CD4-positive, alpha-beta T cell treated with Interleukin-21 for 1 hour (primary cell): ENCODE data around the gene NPM1.

Source experiments
- DNase-seq: peaks from one replicate; pipeline ENCODE4 v3.0.0-alpha.2; 2020

NPM1 gene

DNA sequence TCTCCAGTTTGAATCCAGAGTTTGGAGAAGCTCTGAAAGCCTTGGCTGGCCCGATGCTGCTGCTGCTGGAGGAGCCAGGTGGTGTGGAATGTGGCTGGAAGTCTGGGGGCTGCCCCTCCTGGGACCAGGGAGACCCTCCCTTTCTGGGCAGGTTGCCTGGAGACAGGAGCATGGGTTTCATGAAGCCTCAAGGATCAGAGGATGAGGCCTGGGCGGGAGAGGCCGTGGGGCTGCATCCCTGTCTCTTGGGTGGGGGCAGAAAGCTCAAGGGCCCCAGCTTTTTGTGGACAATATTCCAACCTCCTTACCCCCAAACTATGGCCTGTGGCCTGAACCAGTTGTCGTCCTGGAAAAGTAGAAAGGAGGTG, 41.9 kb downstream of the NPM1 start:
- DNase-seq = no peak

- no peak for DNase-seq
Measured at GRCh38 chr5:171431251-171431777, 43.7 kb downstream of the NPM1 start.

DNA sequence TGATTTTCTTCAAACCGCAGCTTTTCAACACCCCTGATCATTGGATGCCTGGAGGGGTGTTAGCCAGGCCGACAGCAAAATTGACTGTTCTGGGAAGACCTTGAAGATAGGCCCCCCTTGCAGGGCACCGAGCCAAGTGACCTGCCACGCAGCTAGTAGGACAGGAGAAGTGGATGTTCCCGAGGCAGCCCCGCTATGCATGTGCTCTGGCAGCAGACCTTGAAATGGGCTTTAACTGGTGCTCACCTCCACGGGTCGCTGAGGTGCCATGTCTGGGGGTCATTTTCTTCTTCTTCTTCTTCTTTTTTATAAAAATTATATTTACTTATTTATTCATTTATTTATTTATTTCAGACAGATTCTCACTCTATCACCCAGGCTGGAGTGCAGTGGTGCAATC, 44.4 kb downstream of the NPM1 start:
- DNase-seq = no peak

DNA sequence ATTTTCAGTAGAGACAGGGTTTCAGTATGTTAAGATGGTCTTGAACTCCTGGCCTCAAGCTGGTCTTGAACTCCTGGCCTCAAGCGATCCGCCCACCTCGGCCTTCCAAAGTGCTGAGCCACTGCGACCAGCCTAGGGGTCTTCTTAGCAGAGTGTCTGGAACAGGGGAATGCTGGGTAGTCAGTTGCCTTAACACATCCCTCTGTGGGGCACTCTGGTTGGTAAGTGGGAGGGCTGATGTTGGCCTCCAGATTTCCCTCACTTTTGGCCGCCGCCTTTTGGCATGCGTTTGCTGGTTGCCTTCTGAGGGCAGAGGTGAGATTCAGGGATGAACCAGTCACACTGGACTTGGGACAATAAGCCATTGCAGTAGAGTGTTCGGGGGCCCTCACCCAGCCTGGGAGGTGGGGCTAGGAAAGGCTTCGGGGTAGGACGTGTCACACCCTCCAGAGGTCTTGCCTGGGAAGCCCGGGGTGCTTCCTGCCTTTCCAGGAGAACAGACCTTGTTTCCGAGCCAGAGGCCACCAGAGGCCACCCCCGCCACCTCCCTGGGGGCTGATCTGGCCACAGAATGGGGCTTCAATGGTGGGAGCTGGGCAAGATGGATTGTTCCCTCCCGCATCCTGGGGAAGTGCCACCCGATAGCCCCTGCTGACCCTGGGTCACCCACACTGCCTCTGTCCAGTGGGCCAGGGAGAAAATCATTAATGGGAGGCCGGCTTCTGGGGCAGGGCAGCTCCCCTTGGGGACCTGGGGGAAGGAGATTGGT, 45.1 kb downstream of the NPM1 start:
- DNase-seq = no peak

DNA sequence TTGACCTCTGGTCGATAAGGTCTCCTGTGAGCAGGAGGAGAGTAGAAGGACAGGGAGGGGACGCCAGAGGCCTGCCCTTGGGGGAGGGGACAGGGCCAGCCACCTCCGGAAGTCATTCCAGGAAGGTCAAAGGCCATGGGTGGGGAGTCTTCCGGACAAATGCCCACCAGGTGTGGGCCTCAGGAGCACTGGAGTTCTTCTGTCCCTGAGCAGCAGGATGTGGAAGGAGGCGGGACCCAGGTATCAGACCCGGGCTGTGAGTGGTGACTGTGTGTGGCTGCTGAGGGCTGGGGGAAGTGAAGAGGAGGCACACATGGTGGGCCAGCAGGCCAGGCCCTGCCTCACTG, 45.7 kb downstream of the NPM1 start:
- DNase-seq = no peak

- no peak for DNase-seq
Measured at GRCh38 chr5:171433982-171434676, 46.5 kb downstream of the NPM1 start.

GRCh38 chr5:171434874-171435273, 47.2 kb downstream of the NPM1 start:
- no peak for DNase-seq

DNA sequence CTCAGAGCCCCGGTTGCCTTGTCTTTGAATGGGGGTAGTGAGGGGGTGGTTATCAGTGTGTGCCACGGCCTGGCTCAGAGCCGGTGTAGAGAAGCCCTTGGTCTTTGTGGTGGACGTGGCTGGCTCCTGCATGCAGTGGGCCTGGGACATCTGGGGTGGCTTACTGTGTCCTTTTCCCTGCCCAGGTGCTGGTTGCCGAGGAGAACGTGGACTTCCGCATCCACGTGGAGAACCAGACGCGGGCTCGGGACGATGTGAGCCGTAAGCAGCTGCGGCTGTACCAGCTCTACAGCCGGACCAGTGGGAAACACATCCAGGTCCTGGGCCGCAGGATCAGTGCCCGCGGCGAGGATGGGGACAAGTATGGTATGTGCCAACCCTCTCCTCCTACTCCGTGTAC, 48.3 kb downstream of the NPM1 start:
- no peak for DNase-seq

DNA sequence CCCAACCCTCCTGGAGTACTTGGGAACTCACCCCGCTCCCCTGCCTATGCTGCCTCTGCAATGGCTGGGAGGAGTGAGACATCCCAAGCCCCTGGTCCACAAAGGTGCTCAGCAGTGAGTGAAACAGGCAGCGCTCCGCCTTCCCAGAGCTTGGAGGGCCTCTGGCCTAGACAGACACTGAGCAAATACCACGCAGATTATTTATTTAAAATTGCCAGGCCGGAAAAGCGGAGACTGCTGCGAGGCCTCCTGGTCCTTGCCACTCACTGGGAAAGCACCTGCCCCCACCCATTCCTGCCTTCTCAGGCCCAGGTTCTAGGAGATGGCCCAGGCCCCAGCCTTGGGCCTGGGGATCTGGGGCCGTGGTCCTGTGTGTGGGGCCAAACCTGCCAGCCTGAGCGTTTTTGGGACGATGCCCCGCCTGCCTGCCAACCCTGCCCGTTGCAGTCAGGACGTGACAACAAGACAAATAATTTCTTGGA, 49.2 kb downstream of the NPM1 start:
- no peak for DNase-seq

GRCh38 chr5:171437286-171437821, 49.7 kb downstream of the NPM1 start:
- DNase-seq = no peak

- DNase-seq = no peak
Measured at GRCh38 chr5:171438738-171439137, 51.1 kb downstream of the NPM1 start.

DNA sequence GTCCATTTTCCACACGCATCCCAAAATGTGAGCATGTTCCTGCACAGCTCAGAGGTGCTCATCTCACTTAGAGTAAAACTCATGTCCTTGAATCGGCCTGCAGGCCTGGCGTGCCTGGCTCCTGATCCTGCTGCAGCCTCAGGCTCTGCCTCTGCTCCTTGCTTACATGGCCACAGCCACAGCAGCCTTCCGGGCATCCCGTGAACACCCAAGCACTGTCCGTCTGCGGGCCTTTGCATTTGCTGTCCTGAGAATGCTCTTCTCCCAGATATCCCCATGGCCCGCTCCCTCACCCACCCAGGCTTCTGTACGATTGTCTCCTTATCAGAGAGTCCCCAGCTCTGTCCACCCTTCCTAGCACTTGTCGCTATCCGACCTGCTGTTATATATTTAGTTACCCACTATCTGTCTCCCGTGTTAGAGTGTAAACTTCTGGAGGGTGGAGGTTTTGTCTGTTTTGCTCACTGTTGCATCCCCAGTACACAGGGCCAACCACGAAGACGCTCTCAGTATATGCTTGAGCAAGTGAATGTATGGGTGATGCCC, 53.7 kb downstream of the NPM1 start:
- DNase-seq = no peak

DNA sequence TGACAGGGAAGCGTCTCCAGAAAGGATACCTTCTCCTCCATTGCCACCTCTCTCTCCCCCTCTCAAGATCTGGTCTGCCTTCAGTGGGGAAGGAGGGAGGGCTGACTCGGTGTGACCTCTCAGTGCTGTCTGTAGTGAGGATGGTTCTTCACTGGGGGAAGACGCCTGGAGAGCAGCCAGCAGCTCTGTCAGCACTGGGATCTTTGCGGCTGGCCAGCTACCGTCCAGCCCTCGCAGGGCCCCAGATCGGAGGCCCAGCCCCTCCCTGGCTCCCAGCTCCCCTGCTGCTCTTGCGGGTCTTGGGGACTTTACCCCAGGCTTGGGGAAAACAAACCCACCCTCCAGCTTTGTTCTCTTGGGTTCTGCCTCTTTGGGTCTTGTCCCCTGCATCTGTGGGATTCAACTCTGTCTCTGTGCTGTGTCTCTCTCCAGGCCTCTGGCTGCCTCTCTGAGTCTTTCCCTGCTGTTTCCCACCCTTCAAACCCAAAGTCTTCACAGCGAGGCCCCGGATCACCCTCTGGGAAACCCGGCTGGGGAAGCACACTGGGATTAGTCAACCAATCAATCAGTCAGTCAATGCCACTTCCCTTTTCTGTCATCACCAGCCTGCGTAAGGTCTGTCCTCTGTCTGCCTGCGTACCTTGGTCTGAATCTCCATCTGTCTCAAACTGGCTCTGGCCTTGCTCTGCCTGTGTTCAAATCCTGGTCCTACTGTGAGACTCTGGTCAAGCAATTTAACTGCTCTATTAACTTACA, 54.8 kb downstream of the NPM1 start:
- no peak for DNase-seq

DNA sequence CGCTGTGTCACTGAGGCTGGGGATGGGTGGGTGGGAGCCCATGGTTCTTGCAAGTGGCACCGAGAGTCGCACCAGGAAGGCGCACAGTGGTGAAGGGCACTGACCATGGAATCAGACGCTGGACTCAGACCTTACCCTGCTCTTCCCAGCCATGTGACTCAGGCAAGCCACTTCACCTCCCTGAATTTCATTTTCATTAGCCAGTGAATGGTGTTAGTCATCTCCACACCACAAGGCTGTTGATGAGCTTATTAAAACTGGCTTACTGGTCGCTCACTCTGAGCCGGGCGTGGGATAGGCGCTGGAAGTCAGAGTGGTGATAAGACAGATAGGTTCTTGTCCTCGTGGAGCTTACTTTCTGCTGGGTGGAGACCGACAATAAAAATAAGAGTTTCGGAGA, 56.9 kb downstream of the NPM1 start:
- DNase-seq = no peak

DNA sequence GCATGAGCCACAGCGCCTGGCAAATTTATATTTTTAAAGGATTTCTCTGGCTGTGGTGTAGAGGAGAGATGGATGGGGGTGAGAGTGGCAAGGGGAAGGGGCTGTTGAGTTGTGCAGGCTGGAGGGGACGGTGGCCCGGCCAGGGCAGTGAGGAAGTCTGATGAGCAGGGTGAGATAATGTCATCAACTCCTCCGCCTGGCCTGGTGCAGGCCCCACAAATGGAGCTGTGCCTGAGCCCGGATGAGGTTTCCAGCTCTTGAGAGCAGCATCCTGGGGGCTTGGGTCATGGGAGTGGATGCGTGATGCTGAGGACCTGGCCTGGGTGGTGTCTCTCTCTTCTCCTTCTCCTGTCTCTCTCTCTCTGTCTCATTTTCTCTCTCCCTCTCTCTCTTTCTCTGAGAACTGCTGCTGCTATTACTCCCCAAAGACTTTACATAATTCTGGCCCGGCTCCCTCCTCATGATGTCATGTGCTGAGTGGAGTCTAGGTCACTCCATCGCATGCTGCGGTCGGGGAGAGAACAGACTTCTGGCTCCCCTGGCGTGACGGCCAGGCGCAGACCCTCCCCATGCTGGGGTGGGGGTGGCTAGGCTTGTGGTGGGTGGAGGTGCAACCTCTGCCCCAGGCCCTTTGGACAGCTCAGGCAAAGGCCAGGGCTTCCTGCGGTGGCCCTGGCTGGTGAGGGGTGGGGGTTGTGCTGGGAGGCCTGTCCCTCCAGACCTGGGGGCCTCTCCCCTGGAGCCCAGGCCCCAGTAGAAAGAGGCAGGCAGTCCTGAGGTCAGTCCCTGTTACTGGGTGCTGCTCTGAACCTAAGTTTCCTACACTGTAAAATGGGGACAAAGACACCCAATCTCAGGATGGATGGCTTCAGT, 58.2 kb downstream of the NPM1 start:
- no peak for DNase-seq

DNA sequence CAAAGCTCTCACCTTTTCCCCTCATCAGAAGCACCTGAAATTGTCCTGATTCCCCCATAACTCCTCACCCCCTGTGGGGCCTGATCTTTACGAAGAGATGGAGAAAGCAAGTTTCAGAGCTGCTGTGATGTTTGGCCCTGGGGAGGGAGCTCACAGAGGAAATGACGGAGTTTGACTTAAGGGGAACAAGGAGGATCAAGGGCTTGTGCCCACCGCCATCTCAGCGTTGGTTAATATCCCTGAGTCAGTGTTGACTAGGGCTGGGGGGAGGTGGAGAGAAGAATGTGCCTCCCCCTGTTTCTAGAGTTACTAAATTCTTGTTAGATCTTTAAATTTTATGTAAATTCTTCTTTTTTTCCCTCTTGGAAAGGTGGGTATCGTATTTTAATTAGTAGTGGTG, 59.6 kb downstream of the NPM1 start:
- DNase-seq = no peak

- no peak for DNase-seq
Measured at GRCh38 chr5:171449426-171449825, 61.8 kb downstream of the NPM1 start.

DNA sequence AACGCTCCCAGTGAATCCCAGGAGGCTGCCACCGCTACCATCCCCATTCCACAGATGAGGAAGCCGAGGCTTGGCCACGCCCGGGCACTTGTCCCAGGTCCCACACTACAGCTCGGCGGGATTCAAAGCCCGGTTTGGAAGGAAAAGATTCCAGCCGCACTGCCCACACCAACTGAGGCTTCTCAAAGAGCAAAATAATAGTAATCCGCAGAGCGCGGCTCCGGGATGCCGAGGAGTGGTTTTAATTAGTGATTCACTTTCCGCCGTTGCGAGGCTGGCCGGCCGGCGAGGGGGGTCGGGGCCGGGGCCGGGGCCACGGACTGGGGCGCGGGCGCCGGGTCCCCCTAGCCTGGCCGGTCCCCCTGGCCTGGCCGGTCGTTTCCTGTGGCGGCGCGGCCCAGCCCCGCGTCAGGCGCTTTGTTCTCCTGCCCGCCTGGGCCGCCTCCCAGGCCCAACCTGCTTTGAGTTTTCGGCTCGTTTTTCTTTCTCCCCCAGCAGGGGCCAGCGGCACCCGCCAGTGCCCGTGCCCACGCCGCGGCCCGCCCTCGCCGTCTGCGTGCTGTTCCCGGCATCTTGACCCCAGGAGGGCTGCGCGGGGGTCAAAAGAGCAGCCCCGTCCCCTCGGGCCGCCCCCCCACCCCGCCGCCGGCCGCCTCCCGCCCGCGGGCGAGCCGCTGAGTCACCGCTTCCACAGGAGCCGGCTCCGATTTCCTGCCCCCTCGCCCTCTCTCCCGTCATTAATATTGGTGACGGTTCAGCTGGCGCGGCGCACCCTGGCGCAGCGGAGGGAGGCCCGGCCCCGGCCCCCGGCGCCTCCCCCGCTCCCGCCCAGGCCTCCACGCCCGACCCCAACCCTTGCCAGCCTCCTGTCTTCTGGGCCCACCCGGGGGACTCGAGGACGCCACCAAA, 63.0 kb downstream of the NPM1 start:
- DNase-seq = no peak

DNA sequence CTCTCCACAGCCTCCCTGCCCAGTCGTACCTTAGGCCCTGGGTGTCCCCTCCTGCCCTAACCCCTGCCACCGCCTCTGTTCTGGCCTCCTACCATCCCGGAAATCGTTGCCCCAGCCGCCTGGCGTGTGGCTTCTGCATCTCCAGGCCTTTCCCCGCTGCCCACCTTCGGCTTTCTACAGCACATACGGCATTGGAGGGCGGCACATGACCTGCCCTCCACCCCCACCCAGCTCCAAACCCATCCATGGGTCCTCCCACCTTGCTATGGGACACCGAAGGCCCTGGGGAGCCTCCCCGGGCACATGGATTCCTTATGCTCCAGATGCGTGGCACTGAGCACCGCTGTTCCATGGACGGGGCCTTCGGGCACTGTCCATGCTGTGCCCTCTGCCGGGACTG, 63.8 kb downstream of the NPM1 start:
- no peak for DNase-seq

- DNase-seq = no peak
Measured at GRCh38 chr5:171453056-171453725, 65.5 kb downstream of the NPM1 start.
